ENCODE measurements around the gene GVQW3.

GVQW3 gene

DNA sequence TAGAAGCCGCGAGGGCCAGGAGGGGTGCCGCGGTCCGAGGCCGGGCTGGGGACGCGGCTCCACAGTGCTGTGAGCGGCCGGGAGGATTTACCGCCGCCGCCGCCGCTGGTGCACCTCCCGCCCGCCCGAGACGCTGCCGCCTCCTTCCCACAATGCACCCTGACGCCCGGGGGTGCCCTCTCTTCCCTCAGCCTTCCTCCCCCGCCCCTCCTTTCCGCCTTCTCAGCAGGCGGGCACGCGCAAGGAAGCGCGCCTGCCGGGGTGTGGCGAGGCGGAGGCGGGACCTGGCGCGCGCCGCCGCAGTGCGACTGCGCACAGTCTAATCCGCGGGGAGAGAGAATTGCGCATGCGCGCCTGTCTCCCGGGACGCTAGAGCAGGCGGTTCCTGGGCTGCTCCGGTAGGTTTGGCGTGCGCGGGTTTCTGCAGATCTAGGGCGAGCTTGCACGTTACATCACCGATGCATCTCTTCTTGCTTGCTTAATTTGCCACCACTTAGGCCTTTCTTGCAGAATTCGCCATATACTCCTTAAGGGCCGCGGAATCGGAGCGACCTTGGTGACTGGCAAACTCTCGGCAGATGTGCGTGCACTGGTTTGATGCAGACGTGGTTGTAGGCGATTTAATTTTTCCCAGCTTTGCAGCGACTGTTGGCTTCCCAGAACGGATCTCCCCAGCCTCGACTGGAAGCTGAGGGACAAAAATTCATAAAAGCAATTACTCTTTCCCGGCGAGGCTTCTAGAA lies at the start of gene GVQW3, which contains the start of gene THAP12:
Gene GVQW3, plus strand, starts transcription at position 347 of the 743 bp plus-strand sequence. CDS start 506 bp downstream, outside the sequence.
Gene THAP12, minus strand, starts transcription at position 156 of the 743 bp plus-strand sequence. CDS start 296 bp downstream, outside the sequence.
- H3K27ac ChIP-seq, result peak within 1 kb of the TSS; percentile 77
- TF ChIP-seq, protein P1, sequence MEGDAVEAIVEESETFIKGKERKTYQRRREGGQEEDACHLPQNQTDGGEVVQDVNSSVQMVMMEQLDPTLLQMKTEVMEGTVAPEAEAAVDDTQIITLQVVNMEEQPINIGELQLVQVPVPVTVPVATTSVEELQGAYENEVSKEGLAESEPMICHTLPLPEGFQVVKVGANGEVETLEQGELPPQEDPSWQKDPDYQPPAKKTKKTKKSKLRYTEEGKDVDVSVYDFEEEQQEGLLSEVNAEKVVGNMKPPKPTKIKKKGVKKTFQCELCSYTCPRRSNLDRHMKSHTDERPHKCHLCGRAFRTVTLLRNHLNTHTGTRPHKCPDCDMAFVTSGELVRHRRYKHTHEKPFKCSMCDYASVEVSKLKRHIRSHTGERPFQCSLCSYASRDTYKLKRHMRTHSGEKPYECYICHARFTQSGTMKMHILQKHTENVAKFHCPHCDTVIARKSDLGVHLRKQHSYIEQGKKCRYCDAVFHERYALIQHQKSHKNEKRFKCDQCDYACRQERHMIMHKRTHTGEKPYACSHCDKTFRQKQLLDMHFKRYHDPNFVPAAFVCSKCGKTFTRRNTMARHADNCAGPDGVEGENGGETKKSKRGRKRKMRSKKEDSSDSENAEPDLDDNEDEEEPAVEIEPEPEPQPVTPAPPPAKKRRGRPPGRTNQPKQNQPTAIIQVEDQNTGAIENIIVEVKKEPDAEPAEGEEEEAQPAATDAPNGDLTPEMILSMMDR (conservative IDR thresholded peaks at IDR 0.05), result peak; percentile 45
- peak; percentile 74 for TF ChIP-seq ZFX (IDR thresholded peaks at IDR 0.05)

DNA sequence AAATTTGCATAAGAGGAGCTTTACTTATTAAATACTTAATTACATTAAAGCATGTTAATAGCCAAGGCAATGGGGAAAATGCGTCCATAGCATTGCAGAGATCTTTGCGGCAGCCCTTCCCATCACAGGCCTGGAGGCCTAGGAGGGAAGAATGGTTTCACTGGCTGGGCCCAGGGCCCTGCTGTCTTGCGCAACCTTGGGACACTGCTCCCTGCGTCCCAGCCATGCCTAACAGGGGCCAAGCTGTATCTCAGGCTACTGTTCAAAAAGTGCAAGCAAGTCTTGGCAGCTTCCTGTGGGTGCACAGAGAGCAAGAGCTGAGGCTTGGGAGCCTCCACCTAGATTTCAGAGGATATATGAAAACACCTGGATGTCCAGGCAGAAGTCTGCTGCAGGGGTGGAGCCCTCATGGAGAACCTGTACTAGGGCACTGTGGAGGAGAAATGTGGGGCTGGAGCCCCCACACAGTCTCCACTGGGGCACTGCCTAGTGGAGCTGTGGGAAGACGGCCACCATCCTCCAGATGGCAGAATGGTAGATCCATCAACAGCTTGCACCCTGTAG lies 46.2 kb upstream of the GVQW3 start:
- H3K27ac ChIP-seq, result no peak overlapping the region
- TF ChIP-seq ZFX (IDR thresholded peaks at IDR 0.05), result no peak
- TF ChIP-seq, protein P1 (conservative IDR thresholded peaks at IDR 0.05), result no peak

DNA sequence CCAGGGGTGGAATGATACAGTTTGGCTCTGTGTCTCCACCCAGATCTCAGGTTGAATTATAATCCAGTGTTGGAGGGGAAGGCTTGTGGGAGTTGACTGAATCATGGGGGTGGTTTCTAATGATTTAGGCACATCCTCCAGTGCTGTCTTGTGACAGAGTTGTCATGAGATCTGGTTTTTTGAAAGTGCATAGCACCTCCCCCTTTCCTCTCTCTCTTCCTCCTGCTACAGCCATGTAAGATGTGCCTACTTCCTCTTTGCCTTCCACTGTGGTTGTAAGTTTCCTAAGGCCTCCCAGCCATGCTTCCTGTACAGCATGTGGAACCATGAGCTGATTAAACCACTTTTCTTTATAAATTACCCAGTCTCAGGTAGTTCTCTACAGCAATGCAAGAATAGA lies 45.3 kb upstream of the GVQW3 start:
- H3K27ac ChIP-seq, result no peak overlapping the region
- no peak for TF ChIP-seq ZFX (IDR thresholded peaks at IDR 0.05)
- TF ChIP-seq, protein P1 (conservative IDR thresholded peaks at IDR 0.05), result no peak

DNA sequence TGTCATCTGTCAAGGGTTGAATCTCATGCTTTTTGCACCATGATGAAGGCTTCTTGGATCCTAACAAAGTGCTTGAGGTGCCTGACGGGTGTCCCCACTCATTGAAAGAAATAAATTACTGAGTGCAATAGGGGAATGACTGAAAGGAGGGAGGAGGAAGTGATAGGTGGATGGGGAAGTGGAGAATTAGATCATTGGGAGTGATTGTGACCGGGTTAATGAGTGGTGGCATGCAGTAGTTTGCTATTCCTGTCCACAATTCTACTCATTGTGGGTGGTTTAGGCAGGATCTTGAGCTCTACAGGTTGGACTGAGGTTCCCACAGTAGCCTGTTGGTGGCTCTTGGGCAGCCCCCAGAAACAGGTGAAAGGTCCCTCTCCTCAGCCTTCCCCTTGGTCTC lies 44.5 kb upstream of the GVQW3 start:
- no peak overlapping the region for H3K27ac ChIP-seq
- TF ChIP-seq, protein P1 (conservative IDR thresholded peaks at IDR 0.05), result no peak
- TF ChIP-seq ZFX (IDR thresholded peaks at IDR 0.05), result no peak

DNA sequence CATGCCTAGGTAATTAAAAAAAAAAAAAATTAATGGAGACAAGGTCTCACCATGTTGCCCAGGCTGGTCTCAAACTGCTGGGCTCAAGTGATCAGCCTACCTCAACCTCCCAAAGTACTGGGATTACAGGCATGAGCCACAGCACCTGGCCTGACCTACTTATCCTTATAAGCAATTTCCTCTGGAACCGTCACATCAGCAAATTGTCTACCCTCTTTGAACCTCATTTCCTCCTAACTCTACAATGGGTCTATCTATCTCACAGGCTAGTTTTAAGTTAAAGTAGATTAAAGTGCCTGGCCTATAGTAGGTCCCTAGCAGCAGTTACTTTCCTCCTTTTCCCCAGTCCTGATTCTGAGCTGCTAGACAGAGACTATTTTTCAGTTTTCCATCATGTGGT lies 43.7 kb upstream of the GVQW3 start:
- TF ChIP-seq, protein P1 (conservative IDR thresholded peaks at IDR 0.05), result no peak
- TF ChIP-seq ZFX (IDR thresholded peaks at IDR 0.05), result no peak

DNA sequence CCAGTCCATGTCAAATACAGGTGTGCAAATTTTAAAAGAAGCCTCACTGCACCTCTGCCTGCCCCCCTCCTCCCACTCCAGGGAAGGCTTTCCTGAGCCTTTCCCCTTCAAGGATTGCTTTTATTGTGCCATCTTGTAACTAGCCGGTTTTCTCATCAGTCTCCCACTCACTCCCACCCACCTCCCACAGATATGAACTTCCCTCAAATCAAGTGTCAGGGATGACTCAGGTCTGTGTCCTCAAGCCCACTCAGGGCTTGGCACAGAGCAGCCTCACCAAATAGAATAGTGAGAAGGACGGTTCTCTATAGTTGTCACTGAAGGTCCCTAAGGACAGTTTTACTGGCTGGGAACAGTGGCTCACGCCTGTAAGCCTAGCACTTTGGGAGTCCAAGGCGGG lies 43.2 kb upstream of the GVQW3 start:
- TF ChIP-seq, protein P1 (conservative IDR thresholded peaks at IDR 0.05), result no peak
- H3K27ac ChIP-seq, result no peak overlapping the region

More for the DNA sequence above, 43.7 kb upstream of the GVQW3 start:
- H3K27ac ChIP-seq, result no peak overlapping the region

DNA sequence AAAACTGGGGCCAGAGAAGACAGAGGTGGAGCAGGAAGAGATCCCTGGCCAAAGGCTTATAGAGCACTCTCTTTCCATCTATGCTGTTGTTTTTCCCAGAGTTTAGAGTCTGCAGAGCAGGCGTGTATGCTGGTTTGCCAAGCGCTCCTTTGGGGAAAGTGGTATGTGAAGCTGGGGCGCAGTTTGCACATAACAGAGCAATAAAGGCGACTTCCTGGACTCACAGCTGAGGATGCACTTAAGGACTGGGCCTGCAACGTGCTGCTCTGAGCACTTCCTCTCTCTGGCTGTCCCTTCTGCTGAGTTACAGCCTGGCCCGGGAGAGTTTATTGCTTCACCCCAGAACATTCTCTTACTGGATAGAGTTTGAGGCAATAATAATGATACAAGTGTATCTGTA lies 41.9 kb upstream of the GVQW3 start:
- TF ChIP-seq ZFX (IDR thresholded peaks at IDR 0.05), result no peak
- TF ChIP-seq, protein P1 (conservative IDR thresholded peaks at IDR 0.05), result no peak
- no peak overlapping the region for H3K27ac ChIP-seq

Data from C4-2B (cell line).